ENCODE data around the gene WIPF2.

DNA sequence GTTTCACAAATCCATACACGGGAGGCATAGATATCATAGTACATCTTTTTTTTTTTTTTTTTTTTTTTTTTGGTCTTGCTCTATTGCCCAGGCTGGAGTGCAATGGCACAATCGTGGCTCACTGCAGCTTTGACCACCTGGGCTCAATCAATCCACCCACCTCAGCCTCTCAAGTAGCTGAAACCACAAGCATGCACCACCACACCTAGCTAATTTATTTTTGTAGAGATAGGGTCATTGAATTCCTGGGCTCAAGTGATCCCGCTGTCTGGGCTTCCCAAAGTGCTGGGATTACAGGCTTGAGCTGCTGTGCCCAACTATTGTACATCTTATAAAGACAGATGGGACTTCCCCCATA, 45.3 kb upstream of the WIPF2 start:
- no peak for TF ChIP-seq POLR2A (IDR thresholded peaks at IDR 0.05)
- TF ChIP-seq, protein P1, sequence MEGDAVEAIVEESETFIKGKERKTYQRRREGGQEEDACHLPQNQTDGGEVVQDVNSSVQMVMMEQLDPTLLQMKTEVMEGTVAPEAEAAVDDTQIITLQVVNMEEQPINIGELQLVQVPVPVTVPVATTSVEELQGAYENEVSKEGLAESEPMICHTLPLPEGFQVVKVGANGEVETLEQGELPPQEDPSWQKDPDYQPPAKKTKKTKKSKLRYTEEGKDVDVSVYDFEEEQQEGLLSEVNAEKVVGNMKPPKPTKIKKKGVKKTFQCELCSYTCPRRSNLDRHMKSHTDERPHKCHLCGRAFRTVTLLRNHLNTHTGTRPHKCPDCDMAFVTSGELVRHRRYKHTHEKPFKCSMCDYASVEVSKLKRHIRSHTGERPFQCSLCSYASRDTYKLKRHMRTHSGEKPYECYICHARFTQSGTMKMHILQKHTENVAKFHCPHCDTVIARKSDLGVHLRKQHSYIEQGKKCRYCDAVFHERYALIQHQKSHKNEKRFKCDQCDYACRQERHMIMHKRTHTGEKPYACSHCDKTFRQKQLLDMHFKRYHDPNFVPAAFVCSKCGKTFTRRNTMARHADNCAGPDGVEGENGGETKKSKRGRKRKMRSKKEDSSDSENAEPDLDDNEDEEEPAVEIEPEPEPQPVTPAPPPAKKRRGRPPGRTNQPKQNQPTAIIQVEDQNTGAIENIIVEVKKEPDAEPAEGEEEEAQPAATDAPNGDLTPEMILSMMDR (IDR thresholded peaks at IDR 0.05) = no peak
